Nephron progenitor cell (in vitro differentiated cells): ENCODE measurements around the gene PARD3.

ENCODE experiments used
- DNase-seq: peaks from one replicate; pipeline ENCODE4 v3.0.0; 2021
- H3K27ac Mint-ChIP-seq: 2 replicates; pipeline ENCODE4 v1.8.0; 2021; ENCODE audit warnings: mild to moderate bottlenecking, moderate library complexity, mixed read lengths
- H3K27me3 Mint-ChIP-seq: 2 replicates; pipeline ENCODE4 v1.8.0; 2021; ENCODE audit warnings: mild to moderate bottlenecking, low read depth, mixed read lengths; ENCODE audit not compliant: poor library complexity
- H3K36me3 Mint-ChIP-seq: 2 replicates; pipeline ENCODE4 v1.8.0; 2021; ENCODE audit warnings: low read depth, mixed read lengths
- H3K4me1 Mint-ChIP-seq: 2 replicates; pipeline ENCODE4 v1.8.0; 2021; ENCODE audit warnings: mixed read lengths
- H3K4me3 Mint-ChIP-seq: 2 replicates; pipeline ENCODE4 v1.8.0; 2021; ENCODE audit warnings: mild to moderate bottlenecking, moderate library complexity, mixed read lengths
- H3K9me3 Mint-ChIP-seq: 2 replicates; pipeline ENCODE4 v1.8.0; 2021; ENCODE audit warnings: mild to moderate bottlenecking, moderate library complexity, mixed read lengths
- CTCF ChIP-seq: fragments of 200-600 bp; sonication (generic); IDR thresholded peaks from 2 replicates; pipeline ENCODE4 v1.5.0; 2021; ENCODE audit warnings: antibody characterized with exemption

PARD3 gene

DNA sequence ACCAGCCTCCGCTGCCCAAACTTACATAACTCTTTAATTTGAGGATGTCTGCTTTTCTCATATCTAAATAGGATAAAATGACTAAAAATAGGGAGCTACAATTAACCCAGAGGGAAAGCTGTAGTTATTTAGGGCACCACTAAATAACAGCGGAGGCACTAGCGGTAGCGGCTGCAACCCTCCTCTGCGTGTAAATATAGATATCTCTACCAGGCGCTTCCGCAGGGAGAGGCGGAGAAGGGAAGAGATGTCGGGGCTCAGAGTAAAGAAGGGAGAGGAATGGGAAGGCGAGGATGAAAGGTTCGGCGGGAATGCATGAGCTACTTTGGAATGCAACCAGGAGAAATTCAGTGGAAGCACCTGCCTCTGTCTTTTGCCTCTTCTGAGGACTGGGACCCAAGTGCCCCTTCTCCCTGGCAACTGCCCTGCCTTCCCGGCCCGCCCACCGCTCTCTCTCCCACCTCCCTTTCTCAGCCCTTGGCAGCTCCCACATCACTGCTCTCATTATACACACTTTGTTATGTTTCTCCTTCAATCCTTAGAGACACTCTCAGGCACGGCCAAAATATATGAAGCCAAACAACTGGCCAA, 698.3 kb downstream of the PARD3 start:
- Mint-ChIP-seq H3K27ac (no peak overlapping the region), H3K4me1 (peaks cover 46% of the 10 kb centered on the region), H3K36me3 (peaks cover 19% of the 10 kb centered on the region), H3K27me3 (peaks cover 7% of the 10 kb centered on the region), H3K9me3 (no peaks in the 10 kb centered on the region), H3K4me3 (no peak overlapping the region)
- no peak for TF ChIP-seq CTCF
- no peak for DNase-seq

GRCh38 chr10:34116220-34116641, 698.9 kb downstream of the PARD3 start:
- Mint-ChIP-seq H3K4me3 (no peak overlapping the region), H3K36me3 (peaks cover 21% of the 10 kb centered on the region), H3K27ac (peak overlapping the region; percentile 29), H3K4me1 (peaks cover 40% of the 10 kb centered on the region), H3K9me3 (no peaks in the 10 kb centered on the region), H3K27me3 (peaks cover 9% of the 10 kb centered on the region)
- no peak for TF ChIP-seq CTCF
- no peak for DNase-seq

DNA sequence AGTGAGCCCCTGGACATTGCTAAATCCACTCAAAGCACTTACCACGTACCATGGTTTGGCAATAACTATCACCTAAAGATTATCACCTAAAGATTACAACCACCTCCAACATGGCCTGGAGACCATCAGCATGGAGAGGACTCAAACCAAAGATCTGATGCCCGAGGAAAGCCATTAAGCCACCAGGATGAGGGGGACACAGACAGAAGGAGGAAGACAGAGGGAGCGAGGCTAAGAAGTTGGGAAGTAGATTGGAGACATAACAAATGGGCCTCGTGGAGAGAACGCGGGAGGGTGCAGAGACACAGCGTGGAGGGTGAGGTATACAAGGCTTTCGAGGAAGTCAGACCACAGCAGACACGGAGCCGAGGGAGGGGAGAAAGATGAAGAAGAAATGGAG, 700.2 kb downstream of the PARD3 start:
- Mint-ChIP-seq H3K4me3 (no peak overlapping the region), H3K4me1 (peaks cover 42% of the 10 kb centered on the region), H3K27me3 (peaks cover 12% of the 10 kb centered on the region), H3K36me3 (peaks cover 31% of the 10 kb centered on the region), H3K27ac (no peak overlapping the region), H3K9me3 (no peaks in the 10 kb centered on the region)
- no peak for DNase-seq
- TF ChIP-seq CTCF: no peak

- no peak overlapping the region for H3K27ac Mint-ChIP-seq
- H3K4me3 Mint-ChIP-seq: no peak overlapping the region
- peaks cover 36% of the 10 kb centered on the region for H3K36me3 Mint-ChIP-seq
- peaks cover 12% of the 10 kb centered on the region for H3K27me3 Mint-ChIP-seq
- TF ChIP-seq CTCF: no peak
- no peaks in the 10 kb centered on the region for H3K9me3 Mint-ChIP-seq
- DNase-seq: no peak
- H3K4me1 Mint-ChIP-seq: peaks cover 42% of the 10 kb centered on the region
Measured at GRCh38 chr10:34113504-34114225, 701.4 kb downstream of the PARD3 start.

- Mint-ChIP-seq H3K4me1 (peaks cover 40% of the 10 kb centered on the region), H3K4me3 (no peak overlapping the region), H3K36me3 (peaks cover 32% of the 10 kb centered on the region), H3K27ac (no peak overlapping the region), H3K27me3 (peaks cover 12% of the 10 kb centered on the region), H3K9me3 (no peaks in the 10 kb centered on the region)
- no peak for DNase-seq
- TF ChIP-seq CTCF: no peak
Measured at GRCh38 chr10:34112171-34112782, 702.8 kb downstream of the PARD3 start.
